HepG2 (cell line): ENCODE results near the gene MBTPS1. TPM values are rescaled to one million over a fixed set of nuclear protein-coding genes. Genes with fewer than 3 reads are reported as not detected.

Source experiments
- BCL6 ChIP-seq: IDR thresholded peaks from 2 replicates; pipeline ENCODE4 v1.6.1; 2016; ENCODE audit warnings: missing genetic modification reagents, missing compliant biosample characterization
- FOXM1 ChIP-seq: sonication (generic); formaldehyde crosslinking; IDR thresholded peaks from 2 replicates; pipeline ENCODE4 v1.5.0; 2020; ENCODE audit warnings: missing genetic modification reagents
- HMG20A ChIP-seq: IDR thresholded peaks from 2 replicates; pipeline ENCODE4 v1.6.1; 2016; ENCODE audit warnings: borderline replicate concordance
- IRF2 ChIP-seq: IDR thresholded peaks from 2 replicates; pipeline ENCODE4 v1.6.1; 2018; ENCODE audit warnings: missing genetic modification reagents, missing compliant biosample characterization
- KLF13 ChIP-seq: sonication (generic); formaldehyde crosslinking; IDR thresholded peaks from 2 replicates; pipeline ENCODE4 v1.4.0; 2020; ENCODE audit warnings: mild to moderate bottlenecking, missing genetic modification reagents
- NAIF1 ChIP-seq: sonication (generic); formaldehyde crosslinking; IDR thresholded peaks from 2 replicates; pipeline ENCODE4 v1.5.0; 2020; ENCODE audit warnings: mild to moderate bottlenecking, missing genetic modification reagents, borderline replicate concordance
- POLR2AphosphoS2 ChIP-seq: IDR thresholded peaks from 2 replicates; pipeline ENCODE4 v1.6.1; 2011; ENCODE audit warnings: low read depth, low read length, improper control_type of control experiment
- SIX4 ChIP-seq: sonication (generic); formaldehyde crosslinking; IDR thresholded peaks from 2 replicates; pipeline ENCODE4 v1.4.0; 2020; ENCODE audit warnings: missing genetic modification reagents
- SPEN ChIP-seq: sonication (generic); formaldehyde crosslinking; IDR thresholded peaks from 2 replicates; pipeline ENCODE4 v1.5.1; 2020; ENCODE audit warnings: low read depth, mild to moderate bottlenecking, missing genetic modification reagents
- ZNF282 ChIP-seq: fragments of 450-650 bp; IDR thresholded peaks from 2 replicates; pipeline ENCODE4 v1.6.1; 2018; ENCODE audit not compliant: partially characterized antibody
- ZNF484 ChIP-seq: sonication (generic); formaldehyde crosslinking; IDR thresholded peaks from 2 replicates; pipeline ENCODE4 v1.5.1; 2020; ENCODE audit warnings: mild to moderate bottlenecking, low read depth, missing genetic modification reagents, borderline replicate concordance
- ZNF496 ChIP-seq: sonication (generic); formaldehyde crosslinking; IDR thresholded peaks from 2 replicates; pipeline ENCODE4 v1.8.1; 2023; ENCODE audit warnings: mild to moderate bottlenecking, moderate library complexity, missing genetic modification reagents; ENCODE audit not compliant: insufficient replicate concordance
- ZNF891 ChIP-seq: sonication (generic); formaldehyde crosslinking; IDR thresholded peaks from 2 replicates; pipeline ENCODE4 v1.5.0; 2020; ENCODE audit warnings: mild to moderate bottlenecking, missing genetic modification reagents
- polyA plus RNA-seq, 8 experiments: library from polyadenylated mRNA; depleted of rRNA in 3 of 8; stranded (reverse) in 7 of 8; unstranded in 1 of 8; fragments of >200 nt; fragmentation: Illumina TruSeq in 4 of 8; extraction: Trizol in 4 of 8; gene quantifications; 2 replicates each; pipeline versions ENCODE4 v1.2.1 to v1.2.3, GENCODE V29; 2011 to 2016; ENCODE audit warnings: low read depth in 4 of 8, missing spikeins in 1 of 8, mixed read lengths in 1 of 8; ENCODE audit not compliant: insufficient read depth in 1 of 8
- total RNA-seq, 5 experiments: library from RNA; depleted of rRNA; stranded (reverse); fragments of >200 nt; fragmentation: Illumina TruSeq; extraction: Trizol; gene quantifications; 2 replicates each; pipeline ENCODE4 v1.2.3, GENCODE V29; 2016; ENCODE audit warnings: low read depth in 1 of 5
- TF ChIP-seq, protein P1 (sequence below), 2 experiments: fragments of 450-650 bp in 1 of 2; sonication (generic) in 1 of 2; formaldehyde crosslinking in 1 of 2; IDR thresholded peaks; 2 replicates each; pipeline versions ENCODE4 v1.6.1 to v1.8.0; 2016 to 2022; ENCODE audit warnings: antibody characterized with exemption in 1 of 2, mild to moderate bottlenecking in 1 of 2, missing genetic modification reagents in 1 of 2
- TF ChIP-seq, protein P2 (sequence below): sonication (generic); formaldehyde crosslinking; IDR thresholded peaks from 2 replicates; pipeline ENCODE4 v1.8.0; 2022; ENCODE audit warnings: mild to moderate bottlenecking, missing genetic modification reagents, moderate library complexity
- TF ChIP-seq, protein P3 (sequence below): sonication (generic); formaldehyde crosslinking; IDR thresholded peaks from 2 replicates; pipeline ENCODE4 v1.5.1; 2020; ENCODE audit warnings: missing genetic modification reagents, mild to moderate bottlenecking, borderline replicate concordance

MBTPS1 gene
- total and polyA plus RNA-seq, 2 of the 13 experiments (the other 11 are each of a cell fraction or from before 2014, with no cell fraction given) = 56.7 to 91.3 TPM

DNA sequence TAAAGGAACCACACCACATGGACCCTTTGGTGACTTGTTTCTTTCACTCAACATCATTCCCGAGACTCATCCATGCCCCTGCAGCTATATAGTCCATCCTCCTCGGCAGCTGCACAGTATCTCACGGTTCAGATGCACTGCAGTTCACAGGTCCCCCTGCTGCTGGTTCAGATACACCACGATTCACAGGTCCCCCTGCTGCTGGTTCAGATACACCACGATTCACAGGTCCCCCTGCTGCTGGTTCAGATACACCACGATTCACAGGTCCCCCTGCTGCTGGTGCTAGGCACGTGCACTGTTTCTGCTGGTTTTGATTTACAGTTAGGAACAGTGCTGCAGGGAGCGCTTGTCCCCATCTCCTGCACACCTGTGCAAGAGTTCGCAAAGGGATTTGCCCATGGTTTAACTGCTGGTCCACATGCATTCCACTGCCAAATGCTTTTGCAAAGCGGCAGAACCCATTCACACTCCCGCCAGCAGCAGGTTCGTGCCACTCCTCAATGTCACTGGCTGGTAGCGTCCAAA, 24.5 kb upstream of the MBTPS1 start (continued):
- TF ChIP-seq, protein P1, sequence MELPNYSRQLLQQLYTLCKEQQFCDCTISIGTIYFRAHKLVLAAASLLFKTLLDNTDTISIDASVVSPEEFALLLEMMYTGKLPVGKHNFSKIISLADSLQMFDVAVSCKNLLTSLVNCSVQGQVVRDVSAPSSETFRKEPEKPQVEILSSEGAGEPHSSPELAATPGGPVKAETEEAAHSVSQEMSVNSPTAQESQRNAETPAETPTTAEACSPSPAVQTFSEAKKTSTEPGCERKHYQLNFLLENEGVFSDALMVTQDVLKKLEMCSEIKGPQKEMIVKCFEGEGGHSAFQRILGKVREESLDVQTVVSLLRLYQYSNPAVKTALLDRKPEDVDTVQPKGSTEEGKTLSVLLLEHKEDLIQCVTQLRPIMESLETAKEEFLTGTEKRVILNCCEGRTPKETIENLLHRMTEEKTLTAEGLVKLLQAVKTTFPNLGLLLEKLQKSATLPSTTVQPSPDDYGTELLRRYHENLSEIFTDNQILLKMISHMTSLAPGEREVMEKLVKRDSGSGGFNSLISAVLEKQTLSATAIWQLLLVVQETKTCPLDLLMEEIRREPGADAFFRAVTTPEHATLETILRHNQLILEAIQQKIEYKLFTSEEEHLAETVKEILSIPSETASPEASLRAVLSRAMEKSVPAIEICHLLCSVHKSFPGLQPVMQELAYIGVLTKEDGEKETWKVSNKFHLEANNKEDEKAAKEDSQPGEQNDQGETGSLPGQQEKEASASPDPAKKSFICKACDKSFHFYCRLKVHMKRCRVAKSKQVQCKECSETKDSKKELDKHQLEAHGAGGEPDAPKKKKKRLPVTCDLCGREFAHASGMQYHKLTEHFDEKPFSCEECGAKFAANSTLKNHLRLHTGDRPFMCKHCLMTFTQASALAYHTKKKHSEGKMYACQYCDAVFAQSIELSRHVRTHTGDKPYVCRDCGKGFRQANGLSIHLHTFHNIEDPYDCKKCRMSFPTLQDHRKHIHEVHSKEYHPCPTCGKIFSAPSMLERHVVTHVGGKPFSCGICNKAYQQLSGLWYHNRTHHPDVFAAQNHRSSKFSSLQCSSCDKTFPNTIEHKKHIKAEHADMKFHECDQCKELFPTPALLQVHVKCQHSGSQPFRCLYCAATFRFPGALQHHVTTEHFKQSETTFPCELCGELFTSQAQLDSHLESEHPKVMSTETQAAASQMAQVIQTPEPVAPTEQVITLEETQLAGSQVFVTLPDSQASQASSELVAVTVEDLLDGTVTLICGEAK (IDR thresholded peaks at IDR 0.05) = no peak
- TF ChIP-seq, protein P1 (CRISPR knock-in tag; IDR thresholded peaks at IDR 0.05) = no peak
- TF ChIP-seq KLF13 (no peak), SPEN (0 out of 2 replicates have a peak, but pooled peaks have one; percentile 36), ZNF496 (no peak), NAIF1 (CRISPR knock-in tag) (no peak), SIX4 (CRISPR knock-in tag) (no peak), POLR2AphosphoS2 (no peak), FOXM1 (no peak), ZNF282 (no peak), HMG20A (no peak), ZNF484 (CRISPR knock-in tag) (no peak), ZNF891 (0 out of 2 replicates have a peak, but pooled peaks have one; percentile 22), BCL6 (CRISPR knock-in tag) (no peak), IRF2 (CRISPR knock-in tag) (no peak)
- TF ChIP-seq, protein P2, sequence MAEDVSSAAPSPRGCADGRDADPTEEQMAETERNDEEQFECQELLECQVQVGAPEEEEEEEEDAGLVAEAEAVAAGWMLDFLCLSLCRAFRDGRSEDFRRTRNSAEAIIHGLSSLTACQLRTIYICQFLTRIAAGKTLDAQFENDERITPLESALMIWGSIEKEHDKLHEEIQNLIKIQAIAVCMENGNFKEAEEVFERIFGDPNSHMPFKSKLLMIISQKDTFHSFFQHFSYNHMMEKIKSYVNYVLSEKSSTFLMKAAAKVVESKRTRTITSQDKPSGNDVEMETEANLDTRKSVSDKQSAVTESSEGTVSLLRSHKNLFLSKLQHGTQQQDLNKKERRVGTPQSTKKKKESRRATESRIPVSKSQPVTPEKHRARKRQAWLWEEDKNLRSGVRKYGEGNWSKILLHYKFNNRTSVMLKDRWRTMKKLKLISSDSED (CRISPR knock-in tag) = no peak
- TF ChIP-seq, protein P3, sequence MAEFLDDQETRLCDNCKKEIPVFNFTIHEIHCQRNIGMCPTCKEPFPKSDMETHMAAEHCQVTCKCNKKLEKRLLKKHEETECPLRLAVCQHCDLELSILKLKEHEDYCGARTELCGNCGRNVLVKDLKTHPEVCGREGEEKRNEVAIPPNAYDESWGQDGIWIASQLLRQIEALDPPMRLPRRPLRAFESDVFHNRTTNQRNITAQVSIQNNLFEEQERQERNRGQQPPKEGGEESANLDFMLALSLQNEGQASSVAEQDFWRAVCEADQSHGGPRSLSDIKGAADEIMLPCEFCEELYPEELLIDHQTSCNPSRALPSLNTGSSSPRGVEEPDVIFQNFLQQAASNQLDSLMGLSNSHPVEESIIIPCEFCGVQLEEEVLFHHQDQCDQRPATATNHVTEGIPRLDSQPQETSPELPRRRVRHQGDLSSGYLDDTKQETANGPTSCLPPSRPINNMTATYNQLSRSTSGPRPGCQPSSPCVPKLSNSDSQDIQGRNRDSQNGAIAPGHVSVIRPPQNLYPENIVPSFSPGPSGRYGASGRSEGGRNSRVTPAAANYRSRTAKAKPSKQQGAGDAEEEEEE (CRISPR knock-in tag) = no peak
